Esophagus muscularis mucosa (tissue), 4 donors: Measurements from ENCODE around the gene ZNF254. TPM values are rescaled to one million over a fixed set of nuclear protein-coding genes. Genes with fewer than 3 reads are reported as not detected.

Experiments
- DNase-seq: peaks from one replicate; pipeline ENCODE4 v3.0.0-alpha.2; 2017; ENCODE audit errors: extremely low spot score
- H3K27ac ChIP-seq, 4 donors: fragments of 200-600 bp; sonication (generic); replicated peaks in 1 of 4; 1 replicate in 3 of 4; 2 replicates in 1 of 4; pipeline ENCODE4 v1.5.1; 2016 to 2019; ENCODE audit warnings: mild to moderate bottlenecking in 1 of 4
- H3K27me3 ChIP-seq, 4 donors: fragments of 200-600 bp; sonication (generic); one replicate each; pipeline versions ENCODE4 v1.5.1 to v1.6.0; 2016 to 2019
- H3K36me3 ChIP-seq, 4 donors: fragments of 200-600 bp; sonication (generic); one replicate each; pipeline ENCODE4 v1.5.1; 2016 to 2019
- H3K4me1 ChIP-seq, 4 donors: fragments of 200-600 bp; sonication (generic); one replicate each; pipeline ENCODE4 v1.5.1; 2016 to 2019
- H3K4me3 ChIP-seq, 4 donors: fragments of 200-600 bp; sonication (generic); 1 replicate in 2 of 4; 2 replicates in 2 of 4; pipeline ENCODE4 v1.5.1; 2016 to 2019; ENCODE audit warnings: mild to moderate bottlenecking in 4 of 4, moderate library complexity in 1 of 4
- H3K9me3 ChIP-seq, 4 donors: fragments of 200-600 bp; sonication (generic); 1 replicate in 3 of 4; 2 replicates in 1 of 4; pipeline ENCODE4 v1.5.1; 2016 to 2019
- CTCF ChIP-seq, 3 experiments: fragments of 200-600 bp in 2 of 3; fragments of 450-650 bp in 1 of 3; sonication (generic) in 2 of 3; IDR thresholded peaks; one replicate each; pipeline ENCODE4 v1.5.1; 2017 to 2019; ENCODE audit warnings: antibody characterized with exemption in 3 of 3, mild to moderate bottlenecking in 2 of 3, moderate library complexity in 1 of 3
- EP300 ChIP-seq: sonication (generic); formaldehyde crosslinking; IDR thresholded peaks from one replicate; pipeline ENCODE4 v1.6.1; 2017; ENCODE audit warnings: antibody characterized with exemption
- POLR2A ChIP-seq: fragments of 450-650 bp; IDR thresholded peaks from one replicate; pipeline ENCODE4 v1.6.1; 2017; ENCODE audit warnings: antibody characterized with exemption, moderate library complexity, mild to moderate bottlenecking, low read depth
- POLR2AphosphoS5 ChIP-seq, 2 donors: sonication (generic); formaldehyde crosslinking; IDR thresholded peaks; one replicate each; pipeline ENCODE4 v1.6.1; 2017; ENCODE audit warnings: antibody characterized with exemption in 2 of 2
- WGBS: methylation state at CpG from one replicate; pipeline ENCODE4 v1.1.5; 2018; 5-methylcytosine and 5-hydroxymethylcytosine counted together
- intact Hi-C: fragments of 100-400 bp; cut with DNase I; formaldehyde crosslinking; loops from one replicate; pipeline ENCODE4 v1.15.1; 2023
- total RNA-seq, 4 donors: library from RNA; depleted of rRNA; stranded (reverse); fragments of >200 nt; gene quantifications; one replicate each; pipeline versions ENCODE4 v1.1.0 to v1.2.1, GENCODE V29; 2016

ZNF254 gene
- total RNA-seq, 4 donors from 2014 or later: 8.1 to 13.7 (median 8.8) TPM

GRCh38 chr19:24060687-24061356 is 26.2 kb upstream of the ZNF254 start:
- intact Hi-C loops: no loop called here
- Histone ChIP-seq H3K9me3 (no peaks in the 10 kb centered on the region), H3K36me3 (peaks cover 19 to 74% (median 53%) of the 10 kb centered on the region in 4 donors), H3K27me3 (no peaks in the 10 kb centered on the region), H3K4me1 (no peaks in the 10 kb centered on the region), H3K27ac (no peak overlapping the region), H3K4me3 (no peak overlapping the region)
- 97% methylated on average over 2 of the region's 2 CpGs for WGBS
- DNase-seq: no peak
- TF ChIP-seq POLR2AphosphoS5 (IDR thresholded peaks at IDR 0.05): no peak
- no peak for TF ChIP-seq POLR2A
- no peak for TF ChIP-seq CTCF (IDR thresholded peaks at IDR 0.05)
- TF ChIP-seq EP300: no peak

- TF ChIP-seq POLR2AphosphoS5 (IDR thresholded peaks at IDR 0.05): no peak
- no peak for TF ChIP-seq POLR2A
- no peak for TF ChIP-seq CTCF (IDR thresholded peaks at IDR 0.05)
- no peak for TF ChIP-seq EP300
- intact Hi-C loops: no loop called here
- peaks cover 19 to 73% (median 48%) of the 10 kb centered on the region in 4 donors for H3K36me3 ChIP-seq
These were observed 24.8 kb upstream of the ZNF254 start for GRCh38 chr19:24062190-24062589.

GRCh38 chr19:24063295-24063694 is 23.7 kb upstream of the ZNF254 start:
- Histone ChIP-seq H3K9me3 (no peaks in the 10 kb centered on the region), H3K27ac (no peak overlapping the region), H3K4me3 (no peak overlapping the region), H3K27me3 (no peaks in the 10 kb centered on the region), H3K36me3 (peaks cover 23 to 73% (median 47%) of the 10 kb centered on the region in 4 donors), H3K4me1 (no peaks in the 10 kb centered on the region)
- intact Hi-C loops: no loop called here
- no peak for DNase-seq
- TF ChIP-seq CTCF (IDR thresholded peaks at IDR 0.05) (no peak), EP300 (no peak), POLR2A (no peak), POLR2AphosphoS5 (IDR thresholded peaks at IDR 0.05) (no peak)
- 90% methylated on average over 5 of the region's 5 CpGs for WGBS

More at GRCh38 chr19:24062190-24062589, 24.8 kb upstream of the ZNF254 start:
- Histone ChIP-seq H3K27me3 (no peaks in the 10 kb centered on the region), H3K27ac (no peak overlapping the region), H3K9me3 (no peaks in the 10 kb centered on the region), H3K4me3 (no peak overlapping the region), H3K4me1 (no peaks in the 10 kb centered on the region)
- DNase-seq: no peak

GRCh38 chr19:24064175-24064574 is 22.8 kb upstream of the ZNF254 start:
- Histone ChIP-seq H3K4me1 (no peaks in the 10 kb centered on the region), H3K27me3 (no peaks in the 10 kb centered on the region), H3K36me3 (peaks cover 15 to 73% (median 42%) of the 10 kb centered on the region in 4 donors), H3K9me3 (no peaks in the 10 kb centered on the region), H3K27ac (no peak overlapping the region), H3K4me3 (no peak overlapping the region)
- 100% methylated on average over 1 of the region's 1 CpG for WGBS
- TF ChIP-seq POLR2A (no peak), EP300 (no peak), CTCF (IDR thresholded peaks at IDR 0.05) (no peak), POLR2AphosphoS5 (IDR thresholded peaks at IDR 0.05) (no peak)
- intact Hi-C loops: no loop called here
- no peak for DNase-seq

GRCh38 chr19:24065243-24065642 is 21.7 kb upstream of the ZNF254 start:
- Histone ChIP-seq H3K4me3 (no peak overlapping the region), H3K27me3 (no peaks in the 10 kb centered on the region), H3K4me1 (no peaks in the 10 kb centered on the region), H3K27ac (no peak overlapping the region), H3K36me3 (peaks cover 8 to 64% (median 34%) of the 10 kb centered on the region in 4 donors), H3K9me3 (no peaks in the 10 kb centered on the region)
- TF ChIP-seq EP300 (no peak), POLR2A (no peak), POLR2AphosphoS5 (IDR thresholded peaks at IDR 0.05) (no peak), CTCF (IDR thresholded peaks at IDR 0.05) (no peak)
- intact Hi-C loops: no loop called here
- WGBS: 100% methylated on average over 1 of the region's 1 CpG
- DNase-seq: no peak
